HG02938 (cell line): ENCODE results near the gene SERPINB12.
A peak's percentile ranks its signal among the peaks of the same experiment; 100 is the strongest.

ENCODE experiments used
- ATAC-seq: cut with Tn5 transposase; IDR thresholded peaks from one replicate; pipeline ENCODE4 v1.9.1; 2021; ENCODE audit warnings: mild to moderate bottlenecking, moderate library complexity; ENCODE audit not compliant: unreplicated experiment

Gene SERPINB12

GRCh38 chr18:63545000-63545399 lies 2.8 kb downstream of the SERPINB12 start:
- ATAC-seq: no peak

- ATAC-seq: no peak
These were observed 7.9 kb downstream of the SERPINB12 start for GRCh38 chr18:63550068-63550467.

GRCh38 chr18:63551769-63552168 lies 9.6 kb downstream of the SERPINB12 start:
- ATAC-seq: no peak

- no peak for ATAC-seq
These were observed 10.4 kb downstream of the SERPINB12 start for GRCh38 chr18:63552581-63552980.

- ATAC-seq: no peak
These were observed 10.9 kb downstream of the SERPINB12 start for GRCh38 chr18:63553081-63553480.

- no peak for ATAC-seq
These were observed 17.7 kb downstream of the SERPINB12 start for GRCh38 chr18:63559567-63560491.

- peak; percentile 84 for ATAC-seq
These were observed 20.1 kb downstream of the SERPINB12 start for GRCh38 chr18:63562284-63562683.

GRCh38 chr18:63564021-63564420 lies 21.9 kb downstream of the SERPINB12 start:
- no peak for ATAC-seq

GRCh38 chr18:63564561-63564960 lies 22.4 kb downstream of the SERPINB12 start:
- no peak for ATAC-seq

GRCh38 chr18:63567276-63567675 lies 25.1 kb downstream of the SERPINB12 start:
- no peak for ATAC-seq

- ATAC-seq: no peak
These were observed 25.7 kb downstream of the SERPINB12 start for GRCh38 chr18:63567825-63568224.

- no peak for ATAC-seq
These were observed 28.6 kb downstream of the SERPINB12 start for GRCh38 chr18:63570721-63571120.

GRCh38 chr18:63575681-63576080 lies 33.5 kb downstream of the SERPINB12 start:
- no peak for ATAC-seq

GRCh38 chr18:63578357-63578958 lies 36.3 kb downstream of the SERPINB12 start:
- ATAC-seq: peak; percentile 70

- no peak for ATAC-seq
These were observed 37.4 kb downstream of the SERPINB12 start for GRCh38 chr18:63579616-63580015.

- ATAC-seq: no peak
These were observed 43.8 kb downstream of the SERPINB12 start for GRCh38 chr18:63585988-63586387.

GRCh38 chr18:63586431-63586830 lies 44.3 kb downstream of the SERPINB12 start:
- no peak for ATAC-seq

- no peak for ATAC-seq
These were observed 44.8 kb downstream of the SERPINB12 start, which contains the start of gene SERPINB13 for GRCh38 chr18:63586966-63587365. Gene SERPINB13, plus strand, starts transcription at chr18:63587343. Its CDS starts 1,325 bp downstream, at chr18:63588668.

- ATAC-seq: no peak
These were observed 46.7 kb downstream of the SERPINB12 start for GRCh38 chr18:63588909-63589308.

GRCh38 chr18:63590373-63590772 lies 48.2 kb downstream of the SERPINB12 start:
- ATAC-seq: no peak

GRCh38 chr18:63590966-63591695 lies 49.0 kb downstream of the SERPINB12 start:
- no peak for ATAC-seq
